Hematopoietic multipotent progenitor cell treated with erythropoietin and hydrocortisone succinate and interleukin-3 and kit ligand, for 8 days (in vitro differentiated cells): ENCODE data around the gene TM9SF2.
A peak's percentile ranks its signal among the peaks of the same experiment; 100 is the strongest.

ENCODE experiments used
- DNase-seq: peaks from one replicate; pipeline ENCODE4 v3.0.0-alpha.2; 2015

Gene TM9SF2

GRCh38 chr13:99496184-99497142 is 4.8 kb upstream of the TM9SF2 start:
- DNase-seq, result peak; percentile 95

DNA sequence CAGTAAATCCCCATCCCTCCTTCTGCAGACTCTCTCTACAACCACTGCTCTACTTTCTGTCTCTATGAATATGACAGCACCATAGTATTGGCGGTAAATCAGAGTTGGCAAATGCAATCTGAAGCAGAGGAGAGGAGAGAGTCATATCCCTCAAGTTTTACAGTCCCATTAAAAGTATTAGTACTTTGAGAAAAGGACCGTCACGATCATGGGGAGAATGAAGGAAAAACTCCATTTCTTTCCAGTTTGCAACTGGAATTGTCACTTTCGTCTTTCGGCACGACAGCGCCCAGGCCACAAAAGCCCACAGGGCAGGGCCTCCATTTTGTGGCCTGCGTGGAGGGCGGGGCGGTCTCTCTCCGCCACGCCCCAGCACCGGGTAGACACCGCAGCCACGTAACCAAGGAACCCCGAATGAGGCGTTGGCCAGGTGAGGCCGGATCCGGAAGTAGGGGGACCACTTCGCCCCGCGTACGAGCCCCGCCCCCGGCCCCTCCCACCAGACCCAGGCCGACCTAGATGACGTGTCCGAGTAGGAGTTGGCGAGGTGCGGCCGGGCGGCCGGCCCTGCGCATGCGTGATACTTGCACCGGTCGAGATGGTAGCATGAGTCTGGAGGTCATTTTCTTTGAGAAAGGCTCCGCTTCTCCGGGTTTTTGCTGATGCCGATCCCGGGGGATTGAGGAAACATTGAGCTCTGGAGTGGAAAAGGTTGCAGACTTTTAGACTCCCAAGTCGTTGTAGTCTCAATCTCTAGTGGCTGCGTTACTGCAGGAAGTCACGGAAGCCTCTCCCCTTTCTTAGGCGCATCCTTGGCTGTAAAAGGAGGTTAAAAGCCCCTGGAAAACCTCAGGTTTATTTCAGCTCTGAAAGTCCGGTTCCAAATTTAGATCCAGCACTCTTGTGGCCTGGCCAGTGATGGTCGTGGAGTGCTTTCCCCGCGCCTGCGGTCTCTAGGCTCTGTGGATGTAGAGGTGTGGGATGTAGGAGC is 2.8 kb upstream of the TM9SF2 start:
- peak; percentile 93 for DNase-seq

- DNase-seq, result no peak
These were observed 461 bp upstream of the TM9SF2 start for GRCh38 chr13:99500839-99501183.

- DNase-seq, result peak; percentile 35
These were observed 603 bp downstream of the TM9SF2 start for GRCh38 chr13:99501848-99502301.

GRCh38 chr13:99505814-99506269 is 4.6 kb downstream of the TM9SF2 start:
- peak; percentile 47 for DNase-seq

GRCh38 chr13:99506634-99507033 is 5.4 kb downstream of the TM9SF2 start:
- peak; percentile 20 for DNase-seq

DNA sequence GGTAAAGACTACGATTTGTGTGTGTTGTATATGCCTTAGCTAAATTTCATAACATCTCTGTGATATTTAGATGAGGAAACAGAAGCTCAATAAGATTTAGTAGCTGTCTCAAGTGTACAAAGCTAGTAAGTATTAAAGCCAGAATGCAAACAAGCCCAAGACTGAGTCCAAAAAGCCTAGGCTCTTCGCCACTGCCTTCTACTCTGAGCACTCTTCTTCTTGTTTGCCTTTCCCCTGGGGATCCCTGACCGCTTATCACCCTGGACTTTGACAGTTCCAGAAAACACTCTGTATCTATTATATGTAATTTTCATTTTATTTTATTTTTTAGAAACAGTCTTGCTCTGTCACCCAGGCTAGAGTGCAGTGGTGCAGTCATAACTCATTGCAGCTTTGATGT is 5.8 kb downstream of the TM9SF2 start:
- DNase-seq, result no peak

DNA sequence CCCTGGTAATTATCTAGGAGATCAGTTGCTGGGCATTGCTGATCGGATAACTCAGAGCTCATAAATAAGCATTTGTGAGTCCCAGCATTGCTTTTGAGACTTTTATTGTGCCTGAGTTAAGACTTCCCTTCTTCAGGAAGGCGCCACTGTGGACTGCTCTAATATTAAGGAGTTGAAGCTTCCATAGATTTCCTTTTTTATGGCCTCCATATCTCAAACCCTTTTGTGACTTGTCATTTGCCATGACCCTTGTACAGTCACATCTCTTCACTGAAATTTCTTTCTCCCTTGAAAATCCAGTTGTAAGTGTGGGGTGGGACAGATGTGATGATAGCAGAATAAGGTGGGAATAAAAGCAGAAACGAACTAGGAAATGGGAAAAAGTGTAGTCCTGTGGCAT is 6.3 kb downstream of the TM9SF2 start:
- no peak for DNase-seq

GRCh38 chr13:99507986-99508385 is 6.7 kb downstream of the TM9SF2 start:
- no peak for DNase-seq

GRCh38 chr13:99509479-99509878 is 8.2 kb downstream of the TM9SF2 start:
- no peak for DNase-seq

DNA sequence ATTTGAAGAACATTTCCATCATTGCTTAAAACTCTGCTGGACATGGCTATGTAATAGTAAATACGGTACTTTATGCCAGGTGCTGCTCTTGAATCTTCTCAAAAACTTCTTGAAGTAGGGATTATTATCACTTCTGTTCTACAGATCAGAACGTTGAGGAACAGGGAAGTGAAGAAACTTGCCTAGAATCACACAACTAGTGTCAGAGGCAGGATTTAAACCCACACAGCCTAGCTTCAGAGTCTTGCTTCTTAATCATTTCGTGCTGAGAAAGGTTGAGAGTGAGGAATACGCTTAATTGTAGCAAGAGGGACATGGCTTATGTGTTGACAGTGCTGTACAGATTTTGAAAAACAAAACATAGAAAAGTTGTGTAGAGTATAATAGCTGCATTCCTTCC is 13.5 kb downstream of the TM9SF2 start:
- no peak for DNase-seq

DNA sequence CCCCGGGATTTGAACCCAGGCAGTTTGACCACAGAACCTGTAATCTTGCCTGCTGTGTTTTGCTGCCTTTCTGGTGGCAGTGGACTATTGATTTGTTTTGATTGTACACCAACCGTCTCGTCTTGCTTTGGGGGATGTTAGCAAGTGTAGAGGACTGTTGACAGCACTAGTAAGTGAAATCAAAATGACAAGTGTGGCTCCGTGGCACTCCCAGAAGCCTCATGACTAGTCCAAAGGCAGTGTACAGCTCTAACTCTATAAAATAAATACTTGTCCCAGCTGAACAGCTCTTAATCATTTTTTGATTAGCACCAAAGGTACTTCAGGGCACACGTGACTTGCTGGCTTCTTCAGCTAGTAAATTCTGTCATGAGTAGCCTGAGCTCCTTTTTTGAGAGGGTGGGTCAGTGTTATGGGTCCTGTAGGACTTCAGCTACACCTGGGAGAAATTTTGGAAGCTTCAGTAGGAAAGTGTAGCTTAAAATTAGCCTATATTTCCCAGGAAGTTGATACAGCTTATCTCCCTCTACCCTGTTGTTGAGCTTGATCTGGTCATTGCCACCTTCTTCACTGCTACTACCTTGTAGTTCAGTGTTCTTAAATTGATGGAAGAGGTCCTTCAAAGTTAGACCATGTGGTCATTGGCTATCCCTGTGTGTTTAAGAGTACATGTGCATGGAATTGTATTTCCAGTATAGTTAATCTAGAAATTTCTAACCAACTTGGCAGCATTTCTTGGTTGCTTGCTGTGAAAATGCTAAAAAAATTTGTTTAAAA is 15.1 kb downstream of the TM9SF2 start:
- DNase-seq, result no peak

GRCh38 chr13:99517577-99517976 is 16.3 kb downstream of the TM9SF2 start:
- DNase-seq, result no peak

- no peak for DNase-seq
These were observed 16.7 kb downstream of the TM9SF2 start for GRCh38 chr13:99517984-99518383.

- no peak for DNase-seq
These were observed 21.0 kb downstream of the TM9SF2 start for GRCh38 chr13:99522298-99522697.

- no peak for DNase-seq
These were observed 22.6 kb downstream of the TM9SF2 start for GRCh38 chr13:99523838-99524237.

DNA sequence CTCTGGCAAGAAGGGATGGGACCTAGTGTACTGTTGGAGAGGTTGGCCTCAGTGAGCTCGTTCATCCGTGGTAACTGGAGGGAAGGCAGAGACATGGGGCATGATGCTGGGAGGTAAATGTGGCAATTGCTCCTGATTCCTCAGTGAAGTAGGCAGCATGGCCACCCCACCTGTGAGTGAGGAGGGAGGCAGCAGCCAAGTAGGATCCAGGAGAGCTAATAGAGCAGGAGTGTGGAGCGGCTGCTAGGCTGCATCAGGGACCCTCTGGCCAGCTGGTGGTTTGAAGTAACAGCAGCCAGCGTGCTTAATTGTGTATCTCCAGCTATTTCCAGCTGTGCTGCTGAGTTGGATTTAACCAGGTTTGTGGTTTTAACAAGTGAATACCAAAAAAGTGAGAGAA is 24.7 kb downstream of the TM9SF2 start:
- no peak for DNase-seq

DNA sequence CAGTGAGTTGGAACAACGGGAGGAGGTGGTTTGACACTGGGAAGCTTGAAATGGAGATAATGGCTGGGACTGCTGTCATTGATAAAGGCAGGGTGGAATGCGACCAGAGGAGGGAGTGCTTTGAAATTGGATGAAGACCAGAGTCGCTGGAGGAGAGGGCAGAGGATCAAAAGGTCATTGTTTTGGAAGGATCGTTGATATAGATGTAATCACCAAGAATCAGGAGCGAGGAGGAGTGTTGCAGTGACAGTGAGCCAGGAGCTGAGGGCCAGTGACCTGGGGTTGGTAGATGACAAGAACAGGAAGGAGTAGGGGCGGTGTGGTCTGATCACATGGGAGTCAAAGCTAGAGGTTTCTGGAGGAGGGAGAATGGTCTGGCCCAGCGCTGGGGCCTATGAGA is 25.3 kb downstream of the TM9SF2 start:
- DNase-seq, result peak; percentile 42

DNA sequence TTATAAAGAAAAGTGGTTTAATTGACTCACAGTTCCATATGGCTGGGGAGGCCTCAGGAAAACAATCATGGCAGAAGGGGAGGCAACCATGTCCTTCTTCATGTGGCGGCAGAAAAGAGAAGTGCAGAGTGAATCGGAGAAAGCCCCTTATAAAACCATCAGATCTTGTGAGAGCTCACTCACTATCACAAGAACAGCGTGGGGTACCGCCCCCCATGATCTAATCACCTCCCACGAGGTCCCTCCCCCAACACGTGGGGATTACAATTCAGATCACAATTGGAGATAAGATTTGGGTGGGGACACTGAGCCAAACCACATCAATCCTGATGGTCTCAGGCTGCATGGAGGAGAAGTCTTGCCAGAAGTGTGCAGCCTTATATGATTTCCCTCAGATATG is 26.0 kb downstream of the TM9SF2 start:
- DNase-seq, result peak; percentile 13

DNA sequence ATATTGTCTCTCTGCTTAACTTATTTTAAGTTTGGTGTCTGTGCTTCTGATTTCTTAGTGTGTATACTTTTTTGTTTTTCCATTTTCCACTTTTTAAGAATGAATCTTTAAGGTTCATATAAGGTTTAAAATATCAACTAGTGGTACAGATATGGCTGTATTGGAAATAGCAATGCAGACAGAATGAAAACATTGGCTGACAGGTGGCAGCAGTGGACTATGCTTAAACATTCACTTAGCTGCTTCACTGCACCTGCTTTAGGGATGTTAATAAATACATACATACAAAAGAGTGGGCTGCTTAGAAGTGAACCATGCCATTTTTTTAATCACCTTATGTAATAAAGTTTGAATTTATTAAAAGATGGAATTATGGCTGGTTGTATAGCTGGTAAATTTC is 27.3 kb downstream of the TM9SF2 start:
- DNase-seq, result peak; percentile 39

GRCh38 chr13:99536023-99536422 is 34.8 kb downstream of the TM9SF2 start:
- no peak for DNase-seq

- no peak for DNase-seq
These were observed 39.3 kb downstream of the TM9SF2 start for GRCh38 chr13:99540530-99540929.
